Measurements from ENCODE around the gene KRT79.
"Not testable (repeated sequence)": the region's sequence is repeated elsewhere in the genome, so short reads cannot be mapped to it uniquely, and the experiment has no call there.

KRT79 gene

DNA sequence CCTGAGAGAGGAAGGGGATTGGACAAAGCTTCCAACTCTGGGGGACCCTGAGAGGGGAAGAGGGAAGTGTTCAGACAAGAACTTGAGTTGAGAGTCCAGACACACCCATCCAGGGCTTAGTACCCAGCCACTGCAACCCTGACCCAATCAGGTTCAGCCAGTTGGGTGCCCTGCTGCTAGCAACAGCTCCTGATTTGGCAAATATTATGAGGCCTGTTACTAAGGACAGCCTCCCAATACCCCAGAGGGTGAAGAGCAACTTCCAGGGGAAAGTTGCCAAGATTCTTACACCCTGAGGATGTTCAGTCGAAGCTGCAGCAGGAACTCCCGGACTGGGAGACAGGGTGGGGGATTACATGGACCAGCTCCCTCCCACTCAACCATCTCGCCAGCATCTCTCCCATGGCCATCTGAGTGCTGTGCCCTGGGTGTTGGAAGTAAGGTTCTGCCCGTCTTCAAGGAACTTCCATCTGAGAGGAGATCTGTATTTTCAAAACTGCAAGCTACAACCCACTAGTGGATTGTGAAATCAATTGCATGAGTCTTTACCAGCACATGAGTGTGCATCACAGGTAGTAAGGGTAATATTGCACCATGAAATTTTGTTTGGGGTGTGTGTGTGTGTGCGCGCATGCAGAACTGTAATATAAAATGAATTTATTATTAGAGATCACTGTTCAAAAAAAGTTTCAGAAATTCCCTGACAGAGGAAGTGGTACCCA is 26.2 kb upstream of the KRT79 start:
- FAIRE-seq, result no peak

- no peak for FAIRE-seq
These were observed 23.4 kb upstream of the KRT79 start for GRCh38 chr12:52857500-52857899.

DNA sequence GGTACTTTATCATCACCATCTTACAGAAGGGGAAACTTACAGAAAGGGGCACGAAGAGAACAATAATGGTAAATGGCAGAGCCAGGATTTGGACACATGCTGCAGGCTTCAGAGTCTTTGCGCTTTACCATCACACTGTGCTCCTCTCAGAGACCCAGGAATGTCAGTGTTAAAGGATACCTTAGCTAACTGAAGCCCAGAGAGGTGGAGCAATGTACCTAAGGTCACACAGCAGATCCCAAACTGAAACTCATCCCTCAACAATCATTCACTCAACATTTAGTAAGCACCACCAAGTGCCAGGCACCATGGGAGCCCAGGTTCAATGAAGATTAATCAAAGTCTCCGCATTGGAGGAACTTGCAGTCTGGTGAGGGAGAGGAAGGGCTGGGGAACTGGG is 22.7 kb upstream of the KRT79 start:
- FAIRE-seq, result no peak

GRCh38 chr12:52856077-52856476 is 22.0 kb upstream of the KRT79 start:
- FAIRE-seq, result not testable (repeated sequence)

DNA sequence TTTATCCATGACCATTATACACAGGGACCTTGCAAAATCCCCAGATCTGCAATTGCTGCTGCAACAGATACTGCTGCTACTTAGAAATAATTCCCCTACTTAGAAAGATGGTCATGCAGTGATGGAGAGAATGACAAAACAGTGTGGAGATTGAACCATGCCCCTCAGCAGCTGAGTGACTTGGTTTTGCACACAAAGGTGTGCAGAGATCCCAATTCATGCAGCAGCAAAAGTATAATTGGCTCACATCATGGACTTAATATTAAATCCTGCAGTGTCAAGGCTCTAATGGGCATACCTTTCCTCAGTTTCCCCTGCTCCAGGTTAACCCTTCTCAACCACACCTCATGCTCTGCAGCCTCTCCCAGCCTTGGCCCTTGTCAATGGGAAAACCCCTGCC is 17.7 kb upstream of the KRT79 start:
- no peak for FAIRE-seq

DNA sequence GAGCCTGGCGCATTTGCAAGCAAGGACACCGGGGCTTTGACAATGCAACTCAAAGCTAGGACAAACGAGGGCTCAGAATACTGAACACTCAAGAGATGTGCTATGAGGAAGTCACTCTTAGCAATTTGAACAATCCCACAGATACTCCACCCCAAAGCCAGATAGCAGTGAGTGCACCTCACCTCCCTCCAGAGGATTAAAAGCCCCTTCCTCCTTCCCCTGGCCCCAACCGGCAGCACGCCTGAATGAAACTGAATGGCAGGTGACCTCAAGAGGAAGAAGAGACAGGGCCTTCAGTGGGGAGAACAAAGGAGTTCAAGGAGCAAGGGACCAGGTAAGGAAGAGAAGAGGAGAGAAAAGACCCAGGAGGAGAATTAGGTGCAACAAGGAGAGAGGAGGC is 16.6 kb upstream of the KRT79 start:
- no peak for FAIRE-seq

GRCh38 chr12:52849511-52849910 is 15.4 kb upstream of the KRT79 start:
- FAIRE-seq, result no peak

DNA sequence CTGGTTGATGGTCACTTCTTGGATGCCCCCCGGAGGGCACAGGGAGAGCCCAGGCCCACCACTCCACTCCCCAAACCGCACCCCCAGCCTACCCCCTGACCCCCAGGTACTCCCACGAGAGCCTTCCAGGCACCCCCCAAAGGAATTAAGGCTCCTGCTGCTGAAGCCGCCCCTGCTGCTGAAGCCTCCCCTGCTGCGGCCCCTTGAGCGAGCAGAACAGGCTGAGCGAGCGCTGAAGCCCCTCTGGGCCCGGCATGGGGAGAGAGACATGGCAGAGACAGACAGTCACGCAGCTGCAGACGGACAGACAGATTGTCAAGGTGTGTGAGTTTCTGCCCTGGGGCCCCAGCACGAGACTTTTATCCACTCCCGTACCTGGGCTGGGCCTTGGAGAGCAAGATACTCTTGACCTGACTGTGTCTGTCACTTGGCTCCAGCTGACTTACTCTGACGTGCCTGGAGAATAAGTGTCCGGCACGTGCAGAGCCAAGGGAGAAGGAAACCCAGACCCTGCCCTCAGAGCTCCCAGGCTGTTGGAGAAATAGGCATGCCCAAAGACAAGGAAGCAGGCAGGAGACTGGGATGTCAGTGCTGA is 14.6 kb upstream of the KRT79 start, which contains the start of gene KRT78:
KRT78 (minus strand) TSS at position 334 of the 595 bp plus-strand sequence; CDS start at position 270, 64 bp downstream.
- no peak for FAIRE-seq

DNA sequence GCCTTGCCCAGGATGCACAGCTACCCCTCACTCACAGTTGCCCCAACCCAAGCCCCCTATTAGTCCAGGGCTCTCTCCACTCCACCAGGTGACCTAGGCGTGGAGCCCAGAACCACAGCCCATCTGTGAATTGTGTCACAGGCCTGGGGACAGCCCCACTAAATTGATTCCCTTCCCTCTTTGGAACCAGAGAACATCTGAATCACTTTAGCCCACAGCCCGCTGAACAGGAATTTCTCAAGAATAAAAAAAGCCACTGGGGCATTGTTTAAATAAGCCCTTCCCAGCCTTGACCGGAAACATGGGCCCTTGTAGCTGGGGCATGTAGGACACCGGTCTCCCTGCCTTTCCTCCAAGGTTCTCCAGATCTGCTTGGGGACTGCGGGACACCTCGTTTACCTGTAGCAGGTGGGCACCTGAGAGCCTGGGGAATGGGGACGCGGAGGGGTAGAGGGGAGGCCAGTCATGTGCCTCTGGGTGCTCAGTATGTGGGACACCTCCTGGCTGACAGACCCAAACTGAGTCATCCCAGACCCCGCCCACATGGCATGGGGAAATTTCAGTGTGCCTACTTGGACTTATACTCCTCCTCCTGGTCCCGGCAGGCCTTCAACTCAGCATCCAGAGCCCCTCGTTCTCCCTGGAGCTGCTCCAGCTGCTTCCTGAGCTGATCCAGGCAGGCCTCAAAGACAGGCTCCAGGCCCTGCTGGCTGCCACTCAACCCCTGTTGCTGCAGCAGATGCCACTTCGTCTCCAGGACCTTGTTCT is 13.4 kb upstream of the KRT79 start:
- FAIRE-seq, result no peak

DNA sequence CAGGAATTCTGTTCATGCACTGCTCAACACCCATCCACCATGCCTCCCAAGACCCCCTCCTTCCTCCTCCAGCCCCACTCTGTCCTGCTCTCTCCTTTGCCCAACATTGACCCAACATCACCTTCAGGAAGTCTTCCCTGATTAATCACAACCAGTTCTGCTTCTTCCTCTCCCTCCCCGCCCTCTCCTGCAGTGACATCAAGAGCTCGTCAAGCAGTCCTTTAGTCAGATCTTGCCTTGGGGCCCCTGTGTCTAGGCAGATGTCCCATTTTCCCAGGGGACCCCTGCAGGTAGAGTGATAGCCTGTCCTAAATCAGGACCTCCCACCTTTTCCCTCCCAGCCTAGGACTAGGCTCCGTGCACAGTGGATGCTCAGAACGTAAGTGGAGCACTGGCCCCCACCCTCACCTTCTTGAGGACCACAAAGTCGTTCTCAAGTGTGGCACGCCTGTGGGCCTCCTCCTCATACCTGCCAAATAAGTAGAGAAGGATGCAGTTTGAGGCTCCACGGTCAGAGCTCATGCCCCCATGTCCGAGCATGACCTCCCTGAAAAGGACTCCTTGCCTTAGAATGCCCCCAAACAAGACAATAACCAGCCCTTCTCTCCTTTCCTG is 12.4 kb upstream of the KRT79 start:
- FAIRE-seq, result no peak

- no peak for FAIRE-seq
These were observed 11.8 kb upstream of the KRT79 start for GRCh38 chr12:52845946-52846345.

- FAIRE-seq, result no peak
These were observed 10.3 kb upstream of the KRT79 start for GRCh38 chr12:52844386-52844785.

DNA sequence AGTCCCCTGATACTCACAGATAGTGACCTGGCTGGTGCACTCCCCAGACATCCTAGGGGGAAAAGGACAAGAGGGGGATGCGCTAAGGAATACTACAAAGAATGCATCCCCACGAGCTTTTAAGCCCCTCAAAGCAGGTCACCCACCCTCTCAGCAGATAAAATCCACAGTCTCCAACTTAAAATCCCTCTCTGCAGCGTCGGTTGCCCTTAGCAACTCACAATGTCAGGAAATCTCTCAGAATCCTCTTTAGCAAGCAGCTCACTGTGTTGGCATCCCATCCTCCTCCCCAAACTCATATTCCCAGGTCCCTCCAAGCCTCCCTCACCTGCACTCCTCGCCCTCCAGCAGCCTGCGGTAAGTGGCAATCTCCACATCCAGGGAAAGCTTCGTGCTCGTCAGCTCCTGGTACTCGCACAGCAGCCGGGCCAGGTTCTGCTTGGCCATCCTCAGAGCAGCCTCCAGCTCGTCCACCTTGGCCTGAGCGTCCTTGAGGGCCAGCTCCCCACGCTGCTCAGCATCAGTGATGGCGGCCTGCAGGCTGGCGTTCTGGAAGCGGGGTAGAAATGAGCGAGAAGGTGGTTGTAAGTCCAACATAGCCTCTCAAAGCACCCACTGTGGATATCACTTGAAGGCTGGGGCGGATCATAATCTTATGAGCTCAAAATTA is 5.5 kb upstream of the KRT79 start:
- FAIRE-seq, result no peak

DNA sequence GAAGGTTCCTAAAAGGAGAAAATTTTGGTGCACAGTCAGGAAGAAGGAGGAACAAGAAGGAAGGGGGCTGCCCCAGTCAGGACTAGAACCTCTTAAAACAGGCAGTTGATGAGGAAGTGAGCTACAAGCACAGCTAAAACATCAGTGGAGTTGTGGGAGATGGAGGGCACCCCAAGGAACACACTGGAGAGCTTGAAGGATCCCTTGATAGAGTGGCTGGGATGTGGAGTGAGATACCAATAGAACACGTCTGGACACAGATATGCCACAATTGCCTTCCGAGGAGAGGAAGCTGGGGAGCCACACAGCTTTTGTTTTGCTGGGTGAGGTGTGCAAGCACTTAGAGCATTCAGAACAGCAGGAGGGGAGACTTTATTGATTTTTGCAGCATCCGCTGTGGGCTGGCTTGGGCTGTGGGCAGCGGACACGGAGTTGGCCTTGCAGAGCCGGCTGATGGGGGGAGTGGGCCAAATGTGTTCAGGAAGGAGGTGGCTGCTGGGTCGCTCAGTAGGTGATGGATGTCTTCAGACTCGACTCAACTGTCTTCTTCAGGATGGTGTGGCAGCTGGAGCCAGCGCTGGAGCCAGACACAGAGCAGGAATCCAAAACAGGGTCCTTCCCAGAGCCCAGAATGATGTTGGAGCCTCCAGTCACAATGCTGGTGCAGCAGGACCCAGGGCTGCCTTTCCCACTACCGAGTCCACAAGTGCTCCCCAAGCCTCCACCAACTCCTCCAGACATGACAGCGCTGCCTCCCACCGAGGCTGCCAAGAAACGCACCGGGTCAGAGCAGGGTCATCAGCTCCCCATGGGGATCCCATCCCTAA is 4.7 kb upstream of the KRT79 start:
- no peak for FAIRE-seq

DNA sequence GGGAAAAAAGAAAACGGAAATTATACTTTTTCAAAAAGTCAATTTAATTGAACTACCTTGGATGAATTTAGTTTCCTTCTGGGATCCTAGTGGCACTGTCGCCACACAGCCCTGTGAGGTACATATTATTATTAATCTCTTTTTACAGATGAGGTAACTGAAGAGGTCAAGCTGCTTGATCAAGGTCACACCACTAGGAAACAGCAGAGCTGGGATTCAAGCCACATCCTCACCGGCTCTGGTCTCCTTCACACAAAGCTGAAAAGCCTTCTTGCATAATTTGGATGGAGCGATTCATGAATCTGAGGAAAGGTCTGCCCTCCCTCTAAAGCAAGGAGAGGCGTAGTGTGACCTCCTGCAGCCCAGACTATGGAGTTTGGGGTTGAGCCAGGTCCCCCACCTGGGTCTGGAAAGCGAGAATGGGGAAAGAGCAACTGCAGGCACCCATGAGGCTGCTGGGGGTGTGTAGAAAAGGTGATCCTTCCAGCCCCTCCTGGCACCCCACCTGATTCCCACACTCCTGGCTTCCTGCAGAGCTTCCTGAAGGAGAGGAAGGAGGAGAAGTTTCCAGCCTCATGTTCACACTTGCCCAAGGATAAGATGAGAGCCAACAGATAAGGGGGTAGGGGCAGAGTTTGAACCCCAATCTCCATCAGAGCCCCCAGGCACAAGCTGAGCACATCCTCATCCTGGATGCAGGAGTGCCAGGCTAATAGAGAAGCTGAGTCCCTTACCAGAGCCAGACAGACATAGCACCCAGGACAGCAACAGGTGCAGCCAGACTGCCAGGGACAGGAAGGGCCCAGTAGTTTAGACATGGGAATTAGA is 3.9 kb upstream of the KRT79 start:
- no peak for FAIRE-seq

DNA sequence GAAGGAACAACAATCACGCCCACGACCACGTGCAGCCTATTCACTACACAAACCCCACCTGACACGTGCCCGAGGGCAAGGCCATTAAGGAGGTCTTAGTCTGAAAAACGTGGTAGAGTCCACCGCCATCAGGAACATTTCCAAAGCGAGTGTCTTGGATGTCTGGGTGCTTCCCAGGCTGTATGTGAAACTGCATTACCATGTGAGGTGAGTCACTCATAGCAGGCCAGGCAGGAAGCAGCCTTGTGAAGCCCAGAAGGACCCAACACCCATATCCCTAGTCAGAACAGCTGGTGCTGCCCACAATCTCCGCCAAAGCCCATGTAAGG is 3.3 kb upstream of the KRT79 start:
- no peak for FAIRE-seq

- FAIRE-seq, result no peak
These were observed 2.6 kb upstream of the KRT79 start for GRCh38 chr12:52836491-52837412.

- no peak for FAIRE-seq
These were observed 1.9 kb upstream of the KRT79 start for GRCh38 chr12:52836042-52836466.

- no peak for FAIRE-seq
These were observed 1.3 kb upstream of the KRT79 start for GRCh38 chr12:52835271-52836041.

GRCh38 chr12:52834727-52835001 is 553 bp upstream of the KRT79 start:
- no peak for FAIRE-seq
